Measurements from ENCODE around the gene PKD2L1.

The PKD2L1 gene

DNA sequence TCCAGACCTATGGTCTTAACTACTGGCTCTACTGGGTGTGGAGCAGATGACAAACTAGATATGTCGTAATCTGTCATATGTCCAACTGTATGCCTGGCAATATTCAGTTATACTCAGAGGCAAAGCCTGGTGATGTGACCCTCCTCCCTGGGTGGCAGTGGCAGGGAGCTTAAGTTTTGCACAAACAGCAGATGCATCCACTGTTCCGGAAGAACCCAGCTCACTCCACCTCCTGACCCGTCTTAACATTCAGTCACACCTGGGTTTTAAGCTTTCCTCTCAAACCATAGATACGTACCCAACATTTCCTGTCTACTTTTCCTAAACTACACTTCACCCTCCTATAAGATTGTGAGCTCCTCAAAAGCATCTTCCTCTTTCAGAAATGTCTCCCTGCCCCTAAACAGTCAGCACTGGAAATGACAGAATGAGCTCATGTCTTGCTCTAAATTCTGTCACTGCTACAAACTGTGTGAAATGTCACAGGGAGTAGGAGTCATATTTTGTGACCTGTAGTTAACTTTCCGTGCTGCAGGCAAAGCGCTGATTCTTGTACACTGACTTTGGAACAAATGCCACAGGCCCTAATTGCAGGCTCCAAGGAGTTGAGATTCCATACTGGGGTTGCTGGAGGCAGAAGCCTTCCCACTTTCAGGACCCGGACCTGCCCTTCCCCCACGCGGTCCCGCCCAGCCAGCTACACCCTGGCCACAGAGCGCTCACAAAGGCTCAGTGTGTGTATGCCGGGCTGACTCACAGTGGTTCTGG, 40.9 kb upstream of the PKD2L1 start:
- TF ChIP-seq CTCF (IDR thresholded peaks at IDR 0.05): no peak

DNA sequence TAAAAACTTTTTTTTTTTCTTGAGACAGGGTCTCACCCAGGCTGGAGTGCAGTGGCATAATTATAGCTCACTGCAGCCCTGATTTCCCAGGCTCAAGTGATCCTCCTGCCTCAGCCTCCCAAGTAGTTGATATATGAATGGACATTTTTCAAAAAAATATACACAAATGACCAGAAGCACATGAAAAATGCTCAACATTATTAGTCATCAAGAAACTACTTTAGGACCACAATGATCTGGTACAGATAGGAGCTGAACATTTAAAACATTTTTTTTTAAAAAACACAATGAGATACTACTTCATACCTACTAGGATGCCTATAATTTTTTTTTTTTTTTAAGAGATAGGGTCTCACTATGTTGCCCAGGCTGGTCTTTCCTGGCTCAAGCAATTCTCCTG, 38.7 kb upstream of the PKD2L1 start:
- TF ChIP-seq CTCF (IDR thresholded peaks at IDR 0.05): no peak

DNA sequence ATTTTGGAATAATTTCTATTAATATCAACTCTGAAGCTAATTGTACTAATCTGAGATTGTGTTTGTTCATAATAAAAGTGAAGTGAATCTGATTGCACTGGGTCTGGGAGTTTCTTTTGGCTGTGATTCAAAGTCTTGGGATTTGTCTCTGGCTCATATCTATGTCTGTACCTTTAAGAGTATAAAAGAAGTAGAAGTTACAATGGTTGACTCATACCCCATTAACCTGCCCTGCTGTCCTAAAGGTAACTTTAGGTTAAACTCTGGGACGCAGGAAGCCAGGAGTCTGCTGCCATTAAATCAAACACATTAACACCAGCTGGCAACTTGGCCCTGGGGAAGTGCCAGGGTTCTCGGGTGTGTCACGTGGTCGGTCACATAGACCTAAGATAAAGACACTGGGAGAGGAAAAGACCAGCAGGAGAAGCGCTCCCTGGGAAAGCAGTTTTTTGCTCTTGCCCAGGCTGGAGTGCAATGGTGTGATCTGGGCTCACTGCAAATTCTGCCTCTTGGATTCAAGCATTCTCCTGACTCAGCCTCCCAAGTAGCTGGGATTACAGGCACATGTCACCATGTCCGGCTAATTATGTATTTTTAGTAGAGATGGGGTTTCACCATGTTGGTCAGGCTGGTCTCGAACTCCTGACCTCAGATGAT, 34.8 kb upstream of the PKD2L1 start:
- TF ChIP-seq CTCF (IDR thresholded peaks at IDR 0.05): no peak

- TF ChIP-seq CTCF (IDR thresholded peaks at IDR 0.05): no peak
Observed at GRCh38 chr10:100364175-100364574, 34.1 kb upstream of the PKD2L1 start.

DNA sequence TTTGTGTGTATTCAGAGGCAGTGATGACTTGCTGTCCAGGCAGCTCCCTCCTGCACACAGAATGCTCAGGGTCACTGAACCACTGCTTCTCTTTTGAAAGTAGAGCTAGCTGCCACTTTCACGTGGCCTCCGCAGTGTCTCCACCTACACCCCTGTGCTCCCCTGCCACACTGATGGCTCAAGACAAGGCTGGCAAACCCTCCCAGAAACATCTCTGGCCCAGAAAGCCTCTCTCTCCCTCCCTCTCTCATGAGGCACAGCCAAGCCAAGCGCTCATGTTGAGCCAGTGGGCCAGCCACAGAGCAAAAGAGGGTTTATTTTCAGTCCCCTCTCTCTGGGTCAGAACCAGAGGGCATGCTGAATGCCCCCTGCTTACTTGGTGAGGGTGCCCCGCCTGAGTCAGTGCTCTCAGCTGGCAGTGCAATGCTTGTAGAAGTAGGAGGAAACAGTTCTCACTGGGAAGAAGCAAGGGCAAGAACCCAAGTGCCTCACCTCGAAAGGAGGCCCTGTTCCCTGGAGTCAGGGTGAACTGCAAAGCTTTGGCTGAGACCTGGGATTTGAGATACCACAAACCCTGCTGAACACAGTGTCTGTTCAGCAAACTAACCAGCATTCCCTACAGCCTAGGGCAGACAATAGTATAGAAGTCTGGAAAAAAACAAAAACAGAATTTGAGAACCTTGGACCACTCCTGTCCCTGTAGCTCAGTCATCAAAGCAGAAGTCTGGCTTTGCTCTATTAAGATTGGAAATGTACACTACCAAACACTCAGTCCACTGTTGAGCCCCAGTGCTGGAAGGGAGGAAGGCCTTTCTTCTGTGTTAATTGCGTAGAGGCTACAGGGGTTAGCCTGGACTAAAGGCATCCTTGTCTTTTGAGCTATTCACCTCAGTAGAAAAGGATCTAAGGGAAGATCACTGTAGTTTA, 32.8 kb upstream of the PKD2L1 start:
- TF ChIP-seq CTCF (IDR thresholded peaks at IDR 0.05): no peak

DNA sequence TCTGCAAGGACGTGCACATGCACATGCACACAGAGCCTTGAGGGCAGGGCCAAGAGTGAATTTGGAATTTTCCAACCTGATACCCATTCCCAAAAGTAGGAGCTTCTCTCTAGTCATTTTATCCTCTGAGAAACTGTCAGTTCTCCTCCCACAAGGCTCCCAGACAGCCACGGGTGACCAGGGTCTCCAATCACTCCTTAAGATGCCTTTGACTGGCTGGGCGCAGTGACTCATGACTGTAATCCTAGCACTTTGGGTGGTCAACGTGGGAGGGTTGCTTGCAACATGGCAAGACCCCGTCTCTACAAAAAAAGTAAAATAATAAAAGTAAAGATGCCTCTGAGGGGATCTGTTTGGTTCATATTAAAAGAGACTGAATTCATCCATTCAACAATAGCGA, 30.2 kb upstream of the PKD2L1 start:
- no peak for TF ChIP-seq CTCF (IDR thresholded peaks at IDR 0.05)

- no peak for TF ChIP-seq CTCF (IDR thresholded peaks at IDR 0.05)
Observed at GRCh38 chr10:100359529-100360150, 29.6 kb upstream of the PKD2L1 start.

All from LNCAP (cell line).